ENCODE results near the gene ZBTB20. TPM values are rescaled to one million over a fixed set of nuclear protein-coding genes. Genes with fewer than 3 reads are reported as not detected.

ZBTB20 gene
- total RNA-seq, 1 experiment from 2014 or later, result 26.5 TPM

GRCh38 chr3:114942773-114943172, 204.3 kb downstream of the ZBTB20 start:
- no peak overlapping the region for H2AFZ ChIP-seq
- H3K9me3 ChIP-seq (ENCODE audit: insufficient read depth, low read depth), result no peaks in the 10 kb centered on the region
- intact Hi-C loops (cut with micrococcal nuclease; ENCODE audit: unreplicated experiment), result no loop called here
- CTCF ChIA-PET, result no interaction called here
- no peak overlapping the region for H3K4me3 ChIP-seq
- H3K4me1 ChIP-seq (replicated peaks; ENCODE audit: insufficient read depth), result no peaks in the 10 kb centered on the region
- H3K4me2 ChIP-seq, result no peak overlapping the region
- no peaks in the 10 kb centered on the region for H3K27me3 ChIP-seq (ENCODE audit: insufficient read depth, low read depth)
- POLR2A ChIA-PET (ENCODE audit: unreplicated experiment), result no interaction called here
- H3K36me3 ChIP-seq (ENCODE audit: low read depth), result no peaks in the 10 kb centered on the region
- no TSS peak for BruUV-seq (replicated peaks)
- no peaks in the 10 kb centered on the region for H4K20me1 ChIP-seq (ENCODE audit: insufficient read depth)
- peaks cover 4% of the 10 kb centered on the region; the same call in 1 of the 2 replicates for H3K9me2 ChIP-seq (ENCODE audit: insufficient read depth)
- H3K27ac ChIP-seq, result no peak overlapping the region
- no peaks in the 10 kb centered on the region for H3K79me2 ChIP-seq (ENCODE audit: low read depth)
- no peak for DNase-seq
- no peaks in the 10 kb centered on the region for H3F3A ChIP-seq (ENCODE audit: insufficient read depth, low read depth)
- TF ChIP-seq EZH2 (IDR thresholded peaks at IDR 0.05; ENCODE audit: low read depth) (no peak), CTCF (conservative IDR thresholded peaks at IDR 0.05) (no peak)

DNA sequence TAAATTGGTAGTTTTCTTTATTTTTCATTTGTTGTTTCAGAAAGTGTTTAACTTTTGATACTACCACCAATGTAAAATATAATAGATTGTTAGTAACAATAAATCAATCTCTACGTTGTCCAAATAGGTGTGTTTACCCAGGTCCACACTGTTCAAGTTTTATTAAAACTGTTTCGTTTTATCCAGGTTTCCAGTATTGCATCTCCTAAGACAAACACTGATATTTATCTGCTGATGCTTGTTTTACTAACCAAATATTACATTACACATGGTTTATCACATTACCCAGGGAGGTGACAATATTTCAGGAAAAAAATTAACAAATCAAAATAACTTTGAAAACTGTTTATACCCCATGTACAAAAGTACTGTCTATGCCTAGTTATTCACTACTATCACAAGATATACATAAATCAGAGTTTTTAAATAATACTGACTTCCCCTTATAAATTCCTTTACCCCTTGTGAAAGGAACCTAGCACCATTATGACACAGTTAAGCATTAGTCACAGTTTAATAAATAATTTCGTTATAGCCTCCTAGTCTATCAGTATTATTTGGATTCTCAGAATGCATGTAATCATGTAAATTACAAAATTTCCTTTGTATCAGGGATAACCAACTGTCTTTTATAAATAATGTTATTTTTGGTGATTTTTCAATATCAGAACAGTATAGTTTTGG, 205.3 kb downstream of the ZBTB20 start:
- ChIA-PET POLR2A (ENCODE audit: unreplicated experiment) (interaction anchor here (0.6 kb wide), 1 partner anchor 483 kb away, joined by 8 read pairs; no protein-coding TSS in a partner anchor), CTCF (no interaction called here)
- Histone ChIP-seq H4K20me1 (ENCODE audit: insufficient read depth) (no peaks in the 10 kb centered on the region), H3K27me3 (ENCODE audit: insufficient read depth, low read depth) (no peaks in the 10 kb centered on the region), H3K27ac (no peak overlapping the region), H3K9me3 (ENCODE audit: insufficient read depth, low read depth) (no peaks in the 10 kb centered on the region), H3K36me3 (ENCODE audit: low read depth) (no peaks in the 10 kb centered on the region), H3K4me2 (no peak overlapping the region), H3K4me1 (replicated peaks; ENCODE audit: insufficient read depth) (no peaks in the 10 kb centered on the region), H3K9me2 (ENCODE audit: insufficient read depth) (no peaks in the 10 kb centered on the region), H3F3A (ENCODE audit: insufficient read depth, low read depth) (no peaks in the 10 kb centered on the region), H3K79me2 (ENCODE audit: low read depth) (no peaks in the 10 kb centered on the region), H3K4me3 (no peak overlapping the region), H2AFZ (no peak overlapping the region)
- no peak for DNase-seq
- no TSS peak for BruUV-seq (replicated peaks)
- intact Hi-C loops (cut with micrococcal nuclease; ENCODE audit: unreplicated experiment), result no loop called here
- TF ChIP-seq EZH2 (IDR thresholded peaks at IDR 0.05; ENCODE audit: low read depth) (no peak), CTCF (conservative IDR thresholded peaks at IDR 0.05) (no peak)

- no peak for DNase-seq
- H3K9me2 ChIP-seq (ENCODE audit: insufficient read depth), result no peaks in the 10 kb centered on the region
- POLR2A ChIA-PET (ENCODE audit: unreplicated experiment), result no interaction called here
- H3K4me1 ChIP-seq (replicated peaks; ENCODE audit: insufficient read depth), result no peaks in the 10 kb centered on the region
- no peaks in the 10 kb centered on the region for H3K79me2 ChIP-seq (ENCODE audit: low read depth)
- H4K20me1 ChIP-seq (ENCODE audit: insufficient read depth), result no peaks in the 10 kb centered on the region
- no TSS peak for BruUV-seq (replicated peaks)
- H3K4me2 ChIP-seq, result no peak overlapping the region
- H3K36me3 ChIP-seq (ENCODE audit: low read depth), result no peaks in the 10 kb centered on the region
- H3K4me3 ChIP-seq, result no peak overlapping the region
- intact Hi-C loops (cut with micrococcal nuclease; ENCODE audit: unreplicated experiment), result no loop called here
- no peaks in the 10 kb centered on the region for H3K27me3 ChIP-seq (ENCODE audit: insufficient read depth, low read depth)
- TF ChIP-seq EZH2 (IDR thresholded peaks at IDR 0.05; ENCODE audit: low read depth) (no peak), CTCF (conservative IDR thresholded peaks at IDR 0.05) (no peak)
- H3K9me3 ChIP-seq (ENCODE audit: insufficient read depth, low read depth), result no peaks in the 10 kb centered on the region
- CTCF ChIA-PET, result no interaction called here
- no peak overlapping the region for H2AFZ ChIP-seq
- H3F3A ChIP-seq (ENCODE audit: insufficient read depth, low read depth), result no peaks in the 10 kb centered on the region
- no peak overlapping the region for H3K27ac ChIP-seq
These were observed 207.2 kb downstream of the ZBTB20 start for GRCh38 chr3:114939920-114940319.

Measured in PC-9 (cell line).